ENCODE results near the gene GRIK5. TPM values are rescaled to one million over a fixed set of nuclear protein-coding genes. Genes with fewer than 3 reads are reported as not detected.

Gene GRIK5
- total and polyA plus RNA-seq, 2 of the 8 experiments (the other 6 are each of a cell fraction or from before 2014, with no cell fraction given) = 17.8 to 42.9 TPM

DNA sequence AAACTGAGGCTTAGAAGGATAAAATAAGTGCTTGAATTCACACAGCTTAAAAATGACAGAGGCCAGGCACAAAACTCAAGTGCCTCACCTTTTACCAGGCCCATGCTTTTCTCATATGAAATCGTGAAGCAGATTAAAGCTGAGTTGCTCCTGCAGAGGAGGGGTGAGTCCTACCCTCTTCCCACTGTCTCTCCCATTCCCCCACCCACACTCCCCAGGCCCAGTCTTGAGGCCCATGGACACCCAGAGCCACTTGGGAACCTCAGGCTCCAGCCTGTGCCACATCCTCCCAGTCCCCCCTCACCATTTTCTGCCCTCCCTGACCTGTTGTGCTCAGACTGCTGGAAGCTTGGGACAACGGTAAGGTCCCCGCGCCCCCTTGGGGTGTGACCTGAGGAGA lies 23.5 kb upstream of the GRIK5 start:
- Histone ChIP-seq H3K14ac (ENCODE audit: insufficient read length) (no peak overlapping the region), H3K23ac (ENCODE audit: insufficient read length) (no peak overlapping the region), H2AFZ (ENCODE audit: low read length) (no peak overlapping the region), H3K23me2 (ENCODE audit: low read depth, low read length) (peaks cover 2% of the 10 kb centered on the region; the same call in 1 of the 2 replicates), H4K5ac (ENCODE audit: insufficient read length, low read depth, low read length) (no peak overlapping the region), H3K36me3 (ENCODE audit: control insufficient read depth in 2 of 4, insufficient read depth in 4 of 4, low read length in 3 of 4) (no peaks in the 10 kb centered on the region), H2BK5ac (ENCODE audit: low read depth, low read length) (no peak overlapping the region), H3K27me3 (replicated peaks in 1 of 4; ENCODE audit: control insufficient read depth in 3 of 4, extremely low read depth in 1 of 4, insufficient read depth in 3 of 4, low read length in 3 of 4) (peaks cover 0 to 5% (median 2%) of the 10 kb centered on the region in 4 experiments; a peak in 2 of 7 replicates), H3K79me1 (ENCODE audit: low read depth, low read length) (no peaks in the 10 kb centered on the region), H3K27ac (ENCODE audit: low read depth, low read length) (no peak overlapping the region), H3K4ac (replicated peaks; ENCODE audit: insufficient read length, low read depth, low read length) (no peak overlapping the region), H3K18ac (ENCODE audit: extremely low read depth, low read length) (no peak overlapping the region), H3K4me1 (replicated peaks in 1 of 4; ENCODE audit: control insufficient read depth in 3 of 4, insufficient read depth in 4 of 4, low read length in 3 of 4) (peaks cover 0 to 18% (median 4%) of the 10 kb centered on the region in 4 experiments; a peak in 6 of 7 replicates), H2BK20ac (ENCODE audit: low read length) (no peak overlapping the region), H3K9me3 (ENCODE audit: insufficient read depth in 2 of 2, low read depth in 1 of 2, low read length in 1 of 2) (no peaks in the 10 kb centered on the region), H2BK120ac (replicated peaks; ENCODE audit: low read depth, low read length) (no peak overlapping the region), H4K8ac (ENCODE audit: extremely low read depth, insufficient read depth, low read length) (no peak overlapping the region; the same call in 1 of the 2 replicates), H2BK15ac (ENCODE audit: low read length) (no peak overlapping the region), H3K4me3 (ENCODE audit: extremely low read depth in 1 of 4, insufficient read depth in 2 of 4, low read depth in 3 of 4, low read length in 4 of 4) (no peak overlapping the region), H2BK12ac (ENCODE audit: low read depth, low read length) (no peak overlapping the region), H3K9ac (replicated peaks in 1 of 4; ENCODE audit: extremely low read depth in 1 of 4, low read depth in 3 of 4, low read length in 3 of 4) (no peak overlapping the region; a peak in 1 of 7 replicates), H3K4me2 (ENCODE audit: insufficient read depth in 1 of 2, low read depth in 2 of 2, low read length in 2 of 2) (no peak overlapping the region), H4K91ac (replicated peaks; ENCODE audit: insufficient read length, low read length) (no peak overlapping the region), H3K79me2 (ENCODE audit: control insufficient read depth in 1 of 2, insufficient read depth in 2 of 2, low read length in 2 of 2) (no peaks in the 10 kb centered on the region), H4K20me1 (replicated peaks in 1 of 2; ENCODE audit: control insufficient read depth in 1 of 2, insufficient read depth in 2 of 2, low read length in 2 of 2) (peaks cover 0 to 1% of the 10 kb centered on the region in 2 experiments), H3K56ac (replicated peaks; ENCODE audit: insufficient read length, low read depth, low read length) (no peak overlapping the region), H2AK5ac (ENCODE audit: low read depth, low read length) (no peak overlapping the region)
- TF ChIP-seq CHD1 (IDR thresholded peaks at IDR 0.05; ENCODE audit: low read depth, low read length) = no peak
- TF ChIP-seq NANOG (IDR thresholded peaks at IDR 0.05; ENCODE audit: insufficient read depth, low read depth, low read length, poor library complexity, severe bottlenecking) = no peak
- TF ChIP-seq RXRA (IDR thresholded peaks at IDR 0.05; ENCODE audit: insufficient read depth, low read depth, low read length) = no peak
- TF ChIP-seq TCF12 (IDR thresholded peaks at IDR 0.05; ENCODE audit: low read depth, low read length) = no peak
- no peak for TF ChIP-seq KDM5A (IDR thresholded peaks at IDR 0.05; ENCODE audit: low read length)
- TF ChIP-seq CBX5 (IDR thresholded peaks at IDR 0.05; ENCODE audit: low read depth, low read length) = no peak
- TF ChIP-seq ASH2L (IDR thresholded peaks at IDR 0.05; ENCODE audit: low read length) = no peak
- FAIRE-seq = no peak
- ChIA-PET POLR2A (ENCODE audit: partially characterized antibody) (interaction anchor here (1.0 to 1.6 kb wide), 4 partner anchors 8 to 126 kb away, joined by 3 to 6 read pairs (median 3); no protein-coding TSS in a partner anchor), CTCF (ENCODE audit: partially characterized antibody) (interaction anchor here (0.7 to 4.4 kb wide), 5 partner anchors 8 to 59 kb away, joined by 3 to 33 read pairs (median 8); no protein-coding TSS in a partner anchor)
- DNase-seq (ENCODE audit: low read depth in 1 of 2, low spot score in 2 of 2) = no peak
- WGBS, 2 experiments (ENCODE audit: extremely low coverage in 1 of 2, insufficient coverage in 1 of 2, insufficient read length in 1 of 2, insufficient replicate concordance in 2 of 2, low coverage in 1 of 2, low lambda C conversion rate in 2 of 2, missing lambda C conversion rate in 1 of 2) = 94% methylated on average over 4 of the region's 4 CpGs; no CpG with 5 or more reads in 1 of the 2 experiments
